Psoas muscle (tissue), 8 donors: Measurements from ENCODE around the gene SLC25A51. TPM values are rescaled to one million over a fixed set of nuclear protein-coding genes. Genes with fewer than 3 reads are reported as not detected.

ENCODE experiments used
- ATAC-seq, 4 donors: fragments of 200-7000 bp; cut with Tn5 transposase; one replicate each; pipeline ENCODE4 v1.9.1; 2020; ENCODE audit warnings: moderate library complexity in 3 of 4, mild to moderate bottlenecking in 2 of 4
- DNase-seq, 2 donors: peaks; one replicate each; pipeline ENCODE4 v3.0.0-alpha.2; 2020
- H3K27ac ChIP-seq: fragments of 200-600 bp; one replicate; pipeline ENCODE4 v1.8.0; 2022
- H3K27me3 ChIP-seq, 3 donors: fragments of 200-600 bp in 1 of 3; one replicate each; pipeline versions ENCODE4 v1.6.1 to v1.8.0; 2013 to 2022; ENCODE audit warnings: low read length in 2 of 3, mild to moderate bottlenecking in 2 of 3, moderate library complexity in 1 of 3; ENCODE audit not compliant: insufficient read depth in 3 of 3
- H3K36me3 ChIP-seq, 2 donors: fragments of 200-600 bp in 1 of 2; one replicate each; pipeline versions ENCODE4 v1.6.1 to v1.8.0; 2013 to 2022; ENCODE audit warnings: low read depth in 1 of 2, mild to moderate bottlenecking in 1 of 2, moderate library complexity in 1 of 2; ENCODE audit not compliant: insufficient read depth in 1 of 2
- H3K4me1 ChIP-seq: fragments of 200-600 bp; one replicate; pipeline ENCODE4 v1.8.0; 2022
- H3K4me3 ChIP-seq: fragments of 200-600 bp; one replicate; pipeline ENCODE4 v1.8.0; 2022; ENCODE audit warnings: mild to moderate bottlenecking
- H3K9me3 ChIP-seq: fragments of 200-600 bp; one replicate; pipeline ENCODE4 v1.8.0; 2022
- WGBS, 3 donors: extraction: QIAGEN DNeasy Blood & Tissue Kit; methylation state at CpG; one replicate each; pipeline versions ENCODE4 v1.1.6 to v1.1.7; 2013; 5-methylcytosine and 5-hydroxymethylcytosine counted together
- intact Hi-C, 2 donors: fragments of 100-400 bp; cut with DNase I; formaldehyde crosslinking; loops; one replicate each; pipeline versions ENCODE4 v1.11.0 to v1.14.2; 2022
- polyA plus RNA-seq, 3 donors: library from polyadenylated mRNA; stranded (reverse); fragments of 200-250 nt; gene quantifications; one replicate each; pipeline ENCODE4 v1.2.3, GENCODE V29; 2013
- total RNA-seq, 4 donors: library from RNA; stranded (reverse); fragmentation: NEBNext Ultra II Directional in 2 of 4; extraction: Animal tissue kit (Norgen Biotek cat#: 25700) in 2 of 4; gene quantifications; one replicate each; pipeline versions ENCODE4 v1.2.1 to v1.2.4, GENCODE V29; 2021 to 2023
- TF ChIP-seq, protein P1 (sequence below): fragments of 200-600 bp; IDR thresholded peaks from one replicate; pipeline ENCODE4 v1.8.0; 2022; ENCODE audit warnings: antibody characterized with exemption
- donor health status: healthy with polysubstance abuse.
- donor health status: DM: no; HTN: no; CAD: no; lungs with moderate emphysema.
- donor health status: Bipolar disorder and iron deficiency.
- donor health status: healthy.
- donor health status: DM: yes; HTN: yes; CAD: no.
- donor health status: DM: no; HTN: no; CAD: no.
- donor health status: DM: no; HTN: no; CAD: no.
- donor health status: DM: yes; HTN: yes; CAD: no.

Gene SLC25A51
- total and polyA plus RNA-seq, 7 donors: 8.4 to 25.3 (median 18.4) TPM

DNA sequence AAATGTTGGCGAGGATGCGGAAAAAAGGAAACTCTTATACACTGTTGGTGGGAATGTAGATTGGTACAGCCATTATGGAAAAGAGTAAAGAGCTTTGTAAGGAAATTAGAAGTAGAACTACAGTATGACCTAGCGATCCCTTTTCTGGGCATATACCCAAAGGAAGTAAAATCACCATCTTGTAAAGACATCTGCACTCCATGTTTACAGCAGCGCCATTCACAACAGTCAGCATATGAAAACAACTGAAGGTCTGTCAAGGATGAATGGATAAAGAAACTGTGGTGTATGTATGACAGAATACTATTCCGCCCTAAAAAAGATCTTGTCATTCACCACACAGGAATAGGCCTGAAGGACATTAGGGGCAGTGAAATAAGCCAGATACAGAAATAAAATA lies 27.7 kb upstream of the SLC25A51 start:
- H3K4me1 ChIP-seq: peaks cover 12% of the 10 kb centered on the region
- DNase-seq: no peak
- intact Hi-C loops: no loop called here
- ATAC-seq: no peak
- no peak overlapping the region for H3K27ac ChIP-seq
- H3K36me3 ChIP-seq: no peaks in the 10 kb centered on the region
- peaks cover 6% of the 10 kb centered on the region for H3K9me3 ChIP-seq
- no peaks in the 10 kb centered on the region for H3K27me3 ChIP-seq
- H3K4me3 ChIP-seq: no peak overlapping the region
- WGBS, 3 donors: 86 to 91% (median 88%) methylated on average over 5 of the region's 5 CpGs
- TF ChIP-seq, protein P1, sequence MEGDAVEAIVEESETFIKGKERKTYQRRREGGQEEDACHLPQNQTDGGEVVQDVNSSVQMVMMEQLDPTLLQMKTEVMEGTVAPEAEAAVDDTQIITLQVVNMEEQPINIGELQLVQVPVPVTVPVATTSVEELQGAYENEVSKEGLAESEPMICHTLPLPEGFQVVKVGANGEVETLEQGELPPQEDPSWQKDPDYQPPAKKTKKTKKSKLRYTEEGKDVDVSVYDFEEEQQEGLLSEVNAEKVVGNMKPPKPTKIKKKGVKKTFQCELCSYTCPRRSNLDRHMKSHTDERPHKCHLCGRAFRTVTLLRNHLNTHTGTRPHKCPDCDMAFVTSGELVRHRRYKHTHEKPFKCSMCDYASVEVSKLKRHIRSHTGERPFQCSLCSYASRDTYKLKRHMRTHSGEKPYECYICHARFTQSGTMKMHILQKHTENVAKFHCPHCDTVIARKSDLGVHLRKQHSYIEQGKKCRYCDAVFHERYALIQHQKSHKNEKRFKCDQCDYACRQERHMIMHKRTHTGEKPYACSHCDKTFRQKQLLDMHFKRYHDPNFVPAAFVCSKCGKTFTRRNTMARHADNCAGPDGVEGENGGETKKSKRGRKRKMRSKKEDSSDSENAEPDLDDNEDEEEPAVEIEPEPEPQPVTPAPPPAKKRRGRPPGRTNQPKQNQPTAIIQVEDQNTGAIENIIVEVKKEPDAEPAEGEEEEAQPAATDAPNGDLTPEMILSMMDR: no peak

DNA sequence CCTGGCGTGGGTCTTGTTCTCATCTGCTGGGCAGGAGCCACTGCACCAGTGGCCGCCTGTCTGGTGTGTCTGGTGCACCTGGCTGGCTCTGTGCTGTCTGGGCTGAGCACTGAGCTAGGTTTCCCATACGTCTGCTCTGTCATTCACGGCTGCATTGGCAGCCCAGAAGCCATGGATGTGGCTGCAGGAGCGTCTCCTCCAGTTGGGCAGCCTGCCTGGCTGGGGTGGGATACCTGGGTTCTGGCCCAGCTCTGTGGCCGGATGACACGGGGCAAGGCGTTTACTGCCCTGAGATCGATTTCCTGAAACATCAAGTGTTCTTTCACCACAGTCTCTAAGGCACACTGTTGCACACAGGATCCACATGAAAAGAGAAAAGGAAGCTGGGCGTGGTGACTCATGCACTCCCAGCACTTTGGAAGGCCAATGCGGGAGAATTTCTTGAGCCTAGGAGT lies 25.5 kb upstream of the SLC25A51 start:
- Histone ChIP-seq H3K9me3 (peaks cover 6% of the 10 kb centered on the region), H3K4me3 (no peak overlapping the region), H3K36me3 (no peaks in the 10 kb centered on the region), H3K4me1 (peaks cover 12% of the 10 kb centered on the region), H3K27ac (no peak overlapping the region), H3K27me3 (no peaks in the 10 kb centered on the region)
- ATAC-seq (peak in 1 of 4 donors; percentile 21), DNase-seq (no peak)
- intact Hi-C loops: no loop called here
- 73 to 82% (median 79%) methylated on average over 11 of the region's 11 CpGs for WGBS, 3 donors
- TF ChIP-seq, protein P1: no peak

DNA sequence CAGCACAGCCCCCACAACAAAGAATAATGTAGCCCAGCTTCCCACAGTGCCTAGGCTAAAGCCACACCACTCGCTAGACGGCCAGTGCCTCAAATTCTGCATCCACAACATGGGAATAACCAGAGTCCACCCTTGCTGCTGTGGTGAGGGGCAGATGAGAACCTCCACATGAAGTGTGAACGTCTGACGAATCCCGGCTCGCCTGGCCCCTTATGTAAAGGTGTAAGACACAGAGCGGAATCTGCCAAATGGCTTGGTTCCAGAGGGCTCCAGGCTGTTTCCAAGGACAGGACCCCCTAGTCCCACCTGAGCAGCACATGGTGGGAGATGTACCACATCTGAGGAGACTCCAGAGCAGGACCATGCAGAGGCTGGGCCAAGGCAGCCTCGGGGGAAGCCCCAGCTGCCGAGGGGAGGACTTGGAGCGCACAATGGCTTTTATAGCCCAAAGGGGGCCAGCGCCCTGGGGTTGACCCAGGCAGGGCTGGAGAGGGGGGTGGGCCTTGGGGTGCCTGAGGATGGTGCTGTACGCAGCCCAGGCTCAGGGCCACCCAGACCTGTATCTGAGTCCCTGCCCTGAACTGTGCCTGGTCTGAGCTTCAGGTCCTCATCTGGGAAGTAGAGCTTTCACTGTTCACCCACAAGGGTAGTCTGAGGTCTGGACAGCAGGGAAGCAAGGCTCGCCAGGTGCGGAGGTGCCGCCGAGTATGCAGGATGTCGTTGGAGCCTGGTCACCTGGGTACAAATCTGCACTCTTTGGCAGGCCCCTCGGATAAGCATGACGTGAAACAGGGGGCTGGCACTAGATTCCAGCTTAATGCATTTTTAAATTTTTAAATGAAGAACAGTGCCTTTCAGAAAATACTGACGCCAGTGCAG lies 24.9 kb upstream of the SLC25A51 start:
- WGBS, 3 donors: 84 to 87% (median 86%) methylated on average over 20 of the region's 20 CpGs
- no peak overlapping the region for H3K4me3 ChIP-seq
- TF ChIP-seq, protein P1: no peak
- ATAC-seq (peak in 2 of 4 donors; percentile 13 to 40), DNase-seq (no peak)
- H3K36me3 ChIP-seq: no peaks in the 10 kb centered on the region
- no peaks in the 10 kb centered on the region for H3K27me3 ChIP-seq
- peaks cover 6% of the 10 kb centered on the region for H3K9me3 ChIP-seq
- peaks cover 12% of the 10 kb centered on the region for H3K4me1 ChIP-seq
- H3K27ac ChIP-seq: no peak overlapping the region
- intact Hi-C loops: no loop called here

DNA sequence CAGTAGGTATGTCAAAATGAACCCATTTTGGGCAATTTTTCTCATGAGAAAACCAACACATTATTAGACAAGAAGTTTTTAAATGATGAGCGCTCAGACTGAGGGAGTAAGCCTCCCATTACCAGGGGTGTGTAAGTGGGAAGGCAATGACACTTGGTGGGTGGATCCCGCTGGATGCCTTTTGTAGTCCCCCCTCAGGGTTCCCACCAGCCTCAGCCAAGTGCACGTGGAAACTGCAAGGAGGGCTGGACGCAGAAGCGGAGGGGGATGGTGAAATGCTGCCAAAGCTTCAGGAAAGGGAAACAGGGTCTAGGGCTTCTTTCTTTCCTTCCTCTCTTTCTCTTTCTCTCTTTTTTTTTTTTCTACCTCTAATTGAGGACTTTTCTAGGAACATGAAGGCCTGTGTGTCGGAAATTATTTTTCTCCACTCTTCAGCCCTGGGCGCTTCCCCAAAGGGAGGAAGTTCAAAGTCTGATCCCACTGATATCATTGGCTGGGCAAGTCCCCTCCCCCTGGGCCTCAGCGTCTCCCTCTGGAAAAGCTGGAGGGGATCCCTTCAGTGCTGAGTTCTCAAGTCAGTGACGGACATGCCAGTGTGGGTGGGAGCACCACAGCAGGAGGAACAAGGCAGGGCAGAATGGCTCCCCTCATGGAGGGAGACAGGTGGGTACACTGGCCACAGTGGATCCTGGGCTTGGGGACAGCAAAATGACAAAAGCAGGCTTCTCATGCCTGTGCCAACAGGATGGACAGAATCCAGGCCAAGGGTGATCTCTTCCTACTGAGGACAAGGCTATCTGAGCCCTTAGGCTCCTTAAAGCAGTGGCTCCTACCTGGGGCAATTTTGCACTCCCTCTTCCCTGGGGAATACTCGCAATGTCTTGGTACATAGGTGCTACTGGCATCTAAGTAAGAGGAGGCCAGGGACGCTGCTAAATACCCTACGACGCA lies 23.9 kb upstream of the SLC25A51 start:
- 72 to 75% (median 73%) methylated on average over 13 of the region's 13 CpGs for WGBS, 3 donors

More for the DNA sequence above, 23.9 kb upstream of the SLC25A51 start:
- peaks cover 12% of the 10 kb centered on the region for H3K4me1 ChIP-seq
- H3K27ac ChIP-seq: no peak overlapping the region
- H3K9me3 ChIP-seq: peaks cover 6% of the 10 kb centered on the region
- H3K4me3 ChIP-seq: no peak overlapping the region
- TF ChIP-seq, protein P1: no peak
- ATAC-seq: peak in 3 of 4 donors; percentile 30 to 43 (median 34)
- H3K36me3 ChIP-seq: no peaks in the 10 kb centered on the region
- H3K27me3 ChIP-seq: no peaks in the 10 kb centered on the region
- DNase-seq: no peak
- intact Hi-C loops: no loop called here
